Spleen (tissue), 11 donors: ENCODE measurements around the gene OBSL1. TPM values are rescaled to one million over a fixed set of nuclear protein-coding genes. Genes with fewer than 3 reads are reported as not detected.
A peak's percentile ranks its signal among the peaks of the same experiment; 100 is the strongest.

Experiments used
- DNase-seq: peaks from one replicate; pipeline ENCODE4 v3.0.0-alpha.2; 2020
- H3K27ac ChIP-seq, 8 donors: fragments of 200-600 bp; sonication (generic) in 7 of 8; 1 replicate in 4 of 8; 2 replicates in 4 of 8; pipeline versions ENCODE4 v1.5.0 to v1.8.0; 2016 to 2021; ENCODE audit warnings: inconsistent platforms in 4 of 8, mild to moderate bottlenecking in 4 of 8, moderate library complexity in 1 of 8
- H3K27me3 ChIP-seq, 7 donors: fragments of 200-600 bp; sonication (generic) in 6 of 7; replicated peaks in 1 of 7; 1 replicate in 4 of 7; 2 replicates in 3 of 7; pipeline versions ENCODE4 v1.5.0 to v1.8.0; 2016 to 2021; ENCODE audit warnings: inconsistent platforms in 3 of 7, mild to moderate bottlenecking in 1 of 7
- H3K36me3 ChIP-seq, 6 donors: fragments of 200-600 bp; sonication (generic) in 5 of 6; 1 replicate in 4 of 6; 2 replicates in 2 of 6; pipeline versions ENCODE4 v1.5.0 to v1.8.0; 2016 to 2021; ENCODE audit warnings: inconsistent platforms in 2 of 6
- H3K4me1 ChIP-seq, 6 donors: fragments of 200-600 bp; sonication (generic) in 5 of 6; 1 replicate in 3 of 6; 2 replicates in 3 of 6; pipeline versions ENCODE4 v1.5.0 to v1.8.0; 2016 to 2021; ENCODE audit warnings: inconsistent platforms in 3 of 6
- H3K4me3 ChIP-seq, 8 donors: fragments of 200-600 bp; sonication (generic) in 7 of 8; 1 replicate in 4 of 8; 2 replicates in 4 of 8; pipeline versions ENCODE4 v1.5.0 to v1.8.0; 2016 to 2021; ENCODE audit warnings: inconsistent platforms in 4 of 8, mild to moderate bottlenecking in 4 of 8, moderate library complexity in 2 of 8
- H3K9me3 ChIP-seq, 8 donors: fragments of 200-600 bp; sonication (generic) in 7 of 8; 1 replicate in 4 of 8; 2 replicates in 4 of 8; pipeline versions ENCODE4 v1.5.0 to v1.8.0; 2016 to 2021; ENCODE audit warnings: inconsistent platforms in 4 of 8
- POLR2A ChIP-seq, 3 donors: fragments of 450-650 bp; IDR thresholded peaks; one replicate each; pipeline ENCODE4 v1.5.1; 2017; ENCODE audit warnings: antibody characterized with exemption in 3 of 3, mild to moderate bottlenecking in 1 of 3
- POLR2AphosphoS5 ChIP-seq, 3 donors: sonication (generic); formaldehyde crosslinking; IDR thresholded peaks; one replicate each; pipeline ENCODE4 v1.5.1; 2017; ENCODE audit warnings: antibody characterized with exemption in 3 of 3
- WGBS, 5 donors: extraction: QIAGEN DNeasy Blood & Tissue Kit in 3 of 5; methylation state at CpG; one replicate each; pipeline versions ENCODE4 v1.1.5 to v1.1.7; 2013 to 2018; 5-methylcytosine and 5-hydroxymethylcytosine counted together
- intact Hi-C: fragments of 100-400 bp; cut with DNase I; formaldehyde crosslinking; loops from one replicate; pipeline ENCODE4 v1.15.0; 2023; ENCODE audit warnings: low total_unique reads
- polyA plus RNA-seq, 3 donors: library from polyadenylated mRNA; stranded (reverse); fragments of 200-250 nt; gene quantifications; one replicate each; pipeline ENCODE4 v1.2.1, GENCODE V29; 2013
- total RNA-seq, 7 donors: library from RNA; depleted of rRNA in 3 of 7; stranded (reverse); fragments of >200 nt in 3 of 7; fragmentation: NEBNext Ultra II Directional in 4 of 7; extraction: Animal tissue kit (Norgen Biotek cat#: 25700) in 4 of 7; gene quantifications; one replicate each; pipeline versions ENCODE4 v1.1.0 to v1.2.1, GENCODE V29; 2016 to 2021
- TF ChIP-seq, protein P1 (sequence below), 11 experiments: fragments of 200-600 bp in 7 of 11; fragments of 450-650 bp in 4 of 11; sonication (generic) in 4 of 11; IDR thresholded peaks in 8 of 11; conservative IDR thresholded peaks in 3 of 11; 1 replicate in 7 of 11; 2 replicates in 4 of 11; pipeline versions ENCODE4 v1.4.0 to v1.8.0; 2016 to 2021; ENCODE audit warnings: antibody characterized with exemption in 11 of 11, inconsistent platforms in 4 of 11, mild to moderate bottlenecking in 1 of 11
- donor health status: healthy with polysubstance abuse.
- donor health status: DM: no; HTN: no; CAD: no; lungs with moderate emphysema.
- donor health status: DM: no; HTN: no; CAD: no.
- donor health status: Bipolar disorder and iron deficiency.
- donor health status: healthy.
- donor health status: DM: no; HTN: no; CAD: no.
- donor health status: DM: yes; HTN: yes; CAD: no.

OBSL1 gene
- total and polyA plus RNA-seq, 10 donors, result 15.9 to 51.6 (median 31.0) TPM

- DNase-seq, result no peak
- H3K9me3 ChIP-seq, result no peaks in the 10 kb centered on the region
- H3K27ac ChIP-seq, result no peak overlapping the region
- H3K4me1 ChIP-seq, result peaks cover 4 to 48% (median 25%) of the 10 kb centered on the region in 6 donors
- no peak overlapping the region for H3K4me3 ChIP-seq
- TF ChIP-seq, protein P1, sequence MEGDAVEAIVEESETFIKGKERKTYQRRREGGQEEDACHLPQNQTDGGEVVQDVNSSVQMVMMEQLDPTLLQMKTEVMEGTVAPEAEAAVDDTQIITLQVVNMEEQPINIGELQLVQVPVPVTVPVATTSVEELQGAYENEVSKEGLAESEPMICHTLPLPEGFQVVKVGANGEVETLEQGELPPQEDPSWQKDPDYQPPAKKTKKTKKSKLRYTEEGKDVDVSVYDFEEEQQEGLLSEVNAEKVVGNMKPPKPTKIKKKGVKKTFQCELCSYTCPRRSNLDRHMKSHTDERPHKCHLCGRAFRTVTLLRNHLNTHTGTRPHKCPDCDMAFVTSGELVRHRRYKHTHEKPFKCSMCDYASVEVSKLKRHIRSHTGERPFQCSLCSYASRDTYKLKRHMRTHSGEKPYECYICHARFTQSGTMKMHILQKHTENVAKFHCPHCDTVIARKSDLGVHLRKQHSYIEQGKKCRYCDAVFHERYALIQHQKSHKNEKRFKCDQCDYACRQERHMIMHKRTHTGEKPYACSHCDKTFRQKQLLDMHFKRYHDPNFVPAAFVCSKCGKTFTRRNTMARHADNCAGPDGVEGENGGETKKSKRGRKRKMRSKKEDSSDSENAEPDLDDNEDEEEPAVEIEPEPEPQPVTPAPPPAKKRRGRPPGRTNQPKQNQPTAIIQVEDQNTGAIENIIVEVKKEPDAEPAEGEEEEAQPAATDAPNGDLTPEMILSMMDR (IDR thresholded peaks at IDR 0.05 in 8 of 11, conservative IDR thresholded peaks at IDR 0.05 in 3 of 11), result no peak
- TF ChIP-seq POLR2AphosphoS5 (IDR thresholded peaks at IDR 0.05) (no peak), POLR2A (IDR thresholded peaks at IDR 0.05) (no peak)
- intact Hi-C loops, result no loop called here
- WGBS, 5 donors, result 16 to 33% (median 19%) methylated on average over 15 to 16 of the region's 16 CpGs
- H3K36me3 ChIP-seq, result peaks cover 0 to 5% (median 1%) of the 10 kb centered on the region in 6 donors
- peaks cover 0 to 100% (median 72%) of the 10 kb centered on the region in 7 donors for H3K27me3 ChIP-seq
Measured at GRCh38 chr2:219512524-219513216, 58.7 kb downstream of the OBSL1 start.

GRCh38 chr2:219511547-219512325, 59.6 kb downstream of the OBSL1 start:
- peaks cover 0 to 15% (median 10%) of the 10 kb centered on the region in 6 donors for H3K36me3 ChIP-seq
- TF ChIP-seq, protein P1 (IDR thresholded peaks at IDR 0.05 in 8 of 11, conservative IDR thresholded peaks at IDR 0.05 in 3 of 11), result no peak
- TF ChIP-seq POLR2A (IDR thresholded peaks at IDR 0.05), result no peak
- TF ChIP-seq POLR2AphosphoS5 (IDR thresholded peaks at IDR 0.05), result no peak
- no peak for DNase-seq
- no peak overlapping the region for H3K27ac ChIP-seq
- H3K4me3 ChIP-seq, result no peak overlapping the region
- 27 to 38% (median 28%) methylated on average over 13 to 15 of the region's 15 CpGs for WGBS, 5 donors
- H3K27me3 ChIP-seq, result peaks cover 0 to 90% (median 66%) of the 10 kb centered on the region in 7 donors
- H3K9me3 ChIP-seq, result no peaks in the 10 kb centered on the region
- peaks cover 4 to 48% (median 25%) of the 10 kb centered on the region in 6 donors for H3K4me1 ChIP-seq
- intact Hi-C loops, result no loop called here

GRCh38 chr2:219510512-219511135, 60.7 kb downstream of the OBSL1 start:
- DNase-seq, result no peak
- Histone ChIP-seq H3K27me3 (peaks cover 0 to 79% (median 60%) of the 10 kb centered on the region in 7 donors), H3K27ac (no peak overlapping the region), H3K9me3 (no peaks in the 10 kb centered on the region), H3K36me3 (peaks cover 0 to 26% (median 21%) of the 10 kb centered on the region in 6 donors), H3K4me3 (peak overlapping the region in 1 of 8 donors; percentile 57), H3K4me1 (peaks cover 4 to 48% (median 25%) of the 10 kb centered on the region in 6 donors)
- 17 to 31% (median 27%) methylated on average over 22 of the region's 22 CpGs for WGBS, 5 donors
- no peak for TF ChIP-seq POLR2AphosphoS5 (IDR thresholded peaks at IDR 0.05)
- TF ChIP-seq POLR2A (IDR thresholded peaks at IDR 0.05), result no peak
- TF ChIP-seq, protein P1 (IDR thresholded peaks at IDR 0.05 in 8 of 11, conservative IDR thresholded peaks at IDR 0.05 in 3 of 11), result no peak
- intact Hi-C loops, result no loop called here
